GM12801 (cell line): ENCODE measurements around the gene SPAG4.

Source experiments
- CTCF ChIP-seq: IDR thresholded peaks from one replicate; pipeline ENCODE4 v1.5.1; 2011; ENCODE audit warnings: control low read depth; ENCODE audit not compliant: insufficient read length; ENCODE audit errors: extremely low read depth

SPAG4 gene

GRCh38 chr20:35615667-35616464, at the start of gene SPAG4:
Gene SPAG4, plus strand, starts transcription at chr20:35615829. Its CDS starts 175 bp downstream, at chr20:35616004.
- TF ChIP-seq CTCF, result no peak

GRCh38 chr20:35568645-35569044, 47.0 kb upstream of the SPAG4 start:
- no peak for TF ChIP-seq CTCF

GRCh38 chr20:35571555-35571954, 44.1 kb upstream of the SPAG4 start:
- no peak for TF ChIP-seq CTCF

- no peak for TF ChIP-seq CTCF
Observed at GRCh38 chr20:35572838-35573237, 42.8 kb upstream of the SPAG4 start.

- TF ChIP-seq CTCF, result no peak
Observed at GRCh38 chr20:35575958-35576357, 39.7 kb upstream of the SPAG4 start.

GRCh38 chr20:35576816-35577215, 38.8 kb upstream of the SPAG4 start:
- TF ChIP-seq CTCF, result no peak

- TF ChIP-seq CTCF, result no peak
Observed at GRCh38 chr20:35578469-35578868, 37.2 kb upstream of the SPAG4 start.

- TF ChIP-seq CTCF, result no peak
Observed at GRCh38 chr20:35579196-35579595, 36.4 kb upstream of the SPAG4 start.
